ENCODE results near the gene RPL10.

The RPL10 gene

DNA sequence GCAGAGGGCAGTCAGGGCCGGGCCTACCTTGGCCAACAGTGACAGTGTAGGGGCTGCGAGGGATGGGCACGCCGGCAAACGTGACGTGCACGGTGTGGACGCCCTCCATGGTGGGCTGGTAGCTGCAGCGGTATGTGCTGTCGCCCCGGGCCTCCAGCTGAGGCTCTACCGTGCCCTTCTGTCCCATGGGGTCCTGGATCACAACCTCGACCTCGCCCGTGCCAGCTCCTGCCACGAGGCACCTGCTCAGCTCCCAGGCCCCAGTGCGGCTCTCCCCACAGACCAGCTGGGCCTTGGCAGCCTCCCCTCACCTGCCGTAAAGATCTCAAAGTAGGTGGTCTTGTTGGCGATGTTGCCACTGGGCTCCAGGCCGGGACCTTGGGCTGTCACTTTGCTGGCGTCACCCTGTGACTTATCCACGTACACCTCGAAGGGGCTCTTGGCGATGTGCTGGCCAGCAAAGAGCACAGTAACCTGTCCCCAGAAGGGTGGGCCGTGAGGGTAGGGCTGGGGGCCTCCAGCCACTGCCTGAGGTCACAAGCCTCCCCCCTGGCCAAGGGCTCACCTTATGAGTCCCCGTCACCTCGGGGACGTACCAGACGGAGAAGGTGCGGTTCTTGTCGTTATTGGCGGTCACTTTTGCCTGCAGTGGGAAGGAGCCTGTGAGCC is 32.0 kb upstream of the RPL10 start:
- DNase-seq (ENCODE audit: low spot score): no peak
- TF ChIP-seq, protein P1, sequence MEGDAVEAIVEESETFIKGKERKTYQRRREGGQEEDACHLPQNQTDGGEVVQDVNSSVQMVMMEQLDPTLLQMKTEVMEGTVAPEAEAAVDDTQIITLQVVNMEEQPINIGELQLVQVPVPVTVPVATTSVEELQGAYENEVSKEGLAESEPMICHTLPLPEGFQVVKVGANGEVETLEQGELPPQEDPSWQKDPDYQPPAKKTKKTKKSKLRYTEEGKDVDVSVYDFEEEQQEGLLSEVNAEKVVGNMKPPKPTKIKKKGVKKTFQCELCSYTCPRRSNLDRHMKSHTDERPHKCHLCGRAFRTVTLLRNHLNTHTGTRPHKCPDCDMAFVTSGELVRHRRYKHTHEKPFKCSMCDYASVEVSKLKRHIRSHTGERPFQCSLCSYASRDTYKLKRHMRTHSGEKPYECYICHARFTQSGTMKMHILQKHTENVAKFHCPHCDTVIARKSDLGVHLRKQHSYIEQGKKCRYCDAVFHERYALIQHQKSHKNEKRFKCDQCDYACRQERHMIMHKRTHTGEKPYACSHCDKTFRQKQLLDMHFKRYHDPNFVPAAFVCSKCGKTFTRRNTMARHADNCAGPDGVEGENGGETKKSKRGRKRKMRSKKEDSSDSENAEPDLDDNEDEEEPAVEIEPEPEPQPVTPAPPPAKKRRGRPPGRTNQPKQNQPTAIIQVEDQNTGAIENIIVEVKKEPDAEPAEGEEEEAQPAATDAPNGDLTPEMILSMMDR (IDR thresholded peaks at IDR 0.05; ENCODE audit: borderline replicate concordance, control extremely low read depth, extremely low read depth, insufficient read depth, missing control alignments): no peak
- in situ Hi-C loops (cut with MboI; ENCODE audit: low sequenced_read_pairs, unreplicated experiment): no loop called here

- DNase-seq (ENCODE audit: low spot score): no peak
- in situ Hi-C loops (cut with MboI; ENCODE audit: low sequenced_read_pairs, unreplicated experiment): no loop called here
- TF ChIP-seq, protein P1 (IDR thresholded peaks at IDR 0.05; ENCODE audit: borderline replicate concordance, control extremely low read depth, extremely low read depth, insufficient read depth, missing control alignments): no peak
These were observed 31.5 kb upstream of the RPL10 start for GRCh38 chrX:154366666-154367055.

DNA sequence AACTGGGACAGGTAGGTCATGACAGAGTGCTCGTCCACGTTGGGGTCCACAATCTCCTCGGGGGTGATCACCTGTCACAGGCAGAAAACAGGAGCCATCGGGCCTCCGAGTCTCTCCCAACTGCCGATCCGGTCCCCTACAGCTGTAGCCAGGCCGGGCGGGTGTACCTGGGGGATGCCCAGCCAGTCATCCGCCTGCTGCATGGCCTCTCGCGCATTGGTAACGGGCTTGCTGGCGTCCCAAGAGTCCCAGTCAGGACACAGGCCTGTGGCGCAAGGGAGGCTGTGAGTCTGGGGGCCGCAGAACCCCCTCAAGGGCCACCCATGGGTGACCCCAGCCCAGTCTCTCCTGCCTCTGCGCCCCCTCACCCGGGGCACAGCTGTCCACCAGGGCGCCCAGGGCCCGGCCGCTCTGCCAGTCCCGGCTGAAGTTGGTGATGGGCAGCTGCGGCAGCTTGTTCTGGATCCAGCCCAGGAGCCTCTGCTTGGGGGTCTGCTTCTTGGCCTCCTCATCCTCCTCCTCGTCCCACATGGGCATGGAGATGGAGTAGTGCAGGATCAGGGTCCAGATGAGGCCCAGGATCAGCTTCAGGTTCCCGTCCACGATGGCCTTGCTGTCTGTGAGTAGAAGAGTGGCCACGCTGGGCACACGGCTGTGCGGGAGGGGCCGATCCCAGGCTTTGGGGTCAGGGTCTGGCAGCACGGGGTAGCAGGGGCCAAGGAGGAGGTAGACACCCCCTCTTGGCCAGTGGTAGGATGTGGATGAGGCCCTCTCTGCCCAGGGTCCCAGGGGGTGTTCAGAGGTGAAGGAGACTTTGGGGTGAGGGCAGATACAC is 30.5 kb upstream of the RPL10 start:
- TF ChIP-seq, protein P1 (IDR thresholded peaks at IDR 0.05; ENCODE audit: borderline replicate concordance, control extremely low read depth, extremely low read depth, insufficient read depth, missing control alignments): no peak

DNA sequence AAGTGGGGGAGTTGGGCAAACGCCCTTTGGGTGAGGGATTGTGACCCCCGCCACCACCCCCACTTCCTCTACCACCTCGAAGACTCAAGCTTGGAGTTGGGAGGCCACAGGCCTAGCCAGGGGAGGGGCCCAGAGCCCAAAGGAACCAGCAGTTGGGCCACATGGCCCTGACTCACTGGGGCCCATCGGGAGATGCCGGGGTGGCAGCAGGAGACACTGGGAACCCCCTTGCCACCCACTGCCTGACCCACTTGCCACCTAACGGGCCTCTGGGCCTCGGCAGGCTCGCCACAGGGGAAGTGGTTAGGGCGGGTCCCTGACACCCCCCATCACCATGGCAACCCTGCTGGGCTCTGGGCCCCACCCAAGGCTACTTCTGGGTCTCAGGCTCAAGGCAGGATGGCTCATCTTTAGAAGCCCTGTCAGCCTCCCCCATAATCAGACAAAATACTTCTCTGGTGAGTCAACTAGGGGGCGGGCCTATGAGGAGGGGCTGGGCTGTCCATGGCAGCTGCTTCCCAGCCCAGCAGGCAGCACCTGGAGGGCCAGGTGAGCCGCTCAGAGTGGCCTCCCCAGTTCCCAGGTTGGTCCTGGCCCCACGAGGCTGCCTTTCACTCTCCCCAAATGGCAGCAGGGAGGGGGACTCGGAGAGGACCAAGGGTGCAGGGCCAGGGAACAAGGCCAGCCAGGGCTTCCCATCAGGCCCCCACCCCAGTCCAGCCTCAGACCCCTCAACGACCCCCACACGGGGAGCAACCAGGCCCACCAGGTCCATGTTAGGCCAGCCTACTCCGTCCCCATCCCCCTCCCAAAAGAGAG is 29.3 kb upstream of the RPL10 start:
- TF ChIP-seq, protein P1 (IDR thresholded peaks at IDR 0.05; ENCODE audit: borderline replicate concordance, control extremely low read depth, extremely low read depth, insufficient read depth, missing control alignments): no peak
- in situ Hi-C loops (cut with MboI; ENCODE audit: low sequenced_read_pairs, unreplicated experiment): no loop called here
- peak; percentile 69 for DNase-seq (ENCODE audit: low spot score)

More for the DNA sequence above, 30.5 kb upstream of the RPL10 start:
- DNase-seq (ENCODE audit: low spot score): no peak
- in situ Hi-C loops (cut with MboI; ENCODE audit: low sequenced_read_pairs, unreplicated experiment): no loop called here

DNA sequence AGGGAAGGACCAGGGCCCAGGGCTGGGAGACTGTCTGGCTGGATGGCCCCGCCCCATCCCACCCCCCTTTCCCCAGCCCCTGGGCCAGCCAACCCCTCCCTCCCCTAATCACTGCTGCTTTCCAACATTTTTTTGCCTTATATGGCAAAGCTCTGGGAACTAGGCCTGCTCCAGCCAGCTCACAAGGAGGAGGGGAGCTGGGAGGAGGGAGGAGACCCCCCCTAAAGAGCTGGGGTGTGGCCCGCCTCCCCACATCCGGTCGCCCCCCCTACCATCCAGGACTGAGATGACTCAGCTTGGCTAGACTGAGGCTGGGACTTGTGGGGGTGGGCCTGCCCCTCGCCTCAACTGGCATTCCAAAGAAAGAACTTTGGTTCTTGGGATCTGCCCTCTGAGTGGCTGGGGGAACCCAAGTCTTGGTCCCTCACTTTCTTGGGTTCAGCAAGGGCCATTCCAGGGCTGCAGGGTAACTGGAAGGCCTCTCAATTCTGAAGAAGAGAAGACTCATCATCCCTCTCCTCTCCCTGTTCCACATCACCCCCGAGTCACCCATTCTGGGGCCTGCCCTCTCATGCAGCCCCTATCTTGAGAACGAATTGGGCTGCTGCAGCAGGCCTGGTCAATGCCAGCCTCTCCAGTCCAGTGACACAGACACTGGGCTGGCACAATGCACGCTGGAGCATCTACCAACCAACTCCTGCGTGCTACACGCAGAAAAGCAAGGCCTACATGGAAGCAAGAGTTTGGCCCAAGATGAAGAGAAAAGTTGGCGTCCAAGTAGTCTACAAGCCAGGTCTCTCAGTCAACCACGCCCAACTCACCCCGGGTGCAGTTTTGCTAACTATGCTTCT is 28.5 kb upstream of the RPL10 start:
- in situ Hi-C loops (cut with MboI; ENCODE audit: low sequenced_read_pairs, unreplicated experiment): no loop called here
- TF ChIP-seq, protein P1 (IDR thresholded peaks at IDR 0.05; ENCODE audit: borderline replicate concordance, control extremely low read depth, extremely low read depth, insufficient read depth, missing control alignments): no peak
- peak; percentile 51 for DNase-seq (ENCODE audit: low spot score)

Data from GM13976 (cell line).